Measurements from ENCODE around the gene RFC1.

- TF ChIP-seq CTCF (IDR thresholded peaks at IDR 0.05), result no peak
- no peak for TF ChIP-seq POLR2A (IDR thresholded peaks at IDR 0.05)
Observed at GRCh38 chr4:39255266-39255665, 110.9 kb downstream of the RFC1 start.

Measured in ovary (tissue), 3 donors.